ENCODE measurements around the gene KIF16B. TPM values are rescaled to one million over a fixed set of nuclear protein-coding genes. Genes with fewer than 3 reads are reported as not detected.

KIF16B gene
- total RNA-seq, 6 experiments from 2014 or later = 8.4 to 15.9 (median 11.7) TPM

DNA sequence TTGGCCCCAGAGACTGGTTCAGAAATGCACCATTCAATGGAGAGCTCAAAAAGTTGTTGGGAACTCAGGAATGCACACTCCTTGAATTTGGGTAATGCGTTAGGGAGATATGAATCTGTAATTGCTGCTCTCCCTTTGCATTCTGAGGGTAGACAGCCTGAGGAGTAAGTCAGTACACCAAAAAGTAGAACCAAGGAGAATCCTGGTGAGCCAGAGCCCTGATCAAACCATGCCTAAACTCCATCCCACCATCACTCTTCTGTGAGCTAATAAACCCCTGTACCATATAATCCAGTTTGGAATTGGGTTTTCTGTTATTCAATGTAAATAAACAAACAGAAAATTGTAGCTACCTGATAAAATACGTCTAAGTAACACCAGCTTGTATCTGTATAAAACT lies 90.2 kb downstream of the KIF16B start:
- ATAC-seq (no peak), DNase-seq (no peak)
- Histone ChIP-seq H3K9me3 (no peaks in the 10 kb centered on the region), H3K4me3 (no peak overlapping the region), H3K27me3 (no peaks in the 10 kb centered on the region), H3K4me1 (no peaks in the 10 kb centered on the region), H3K27ac (no peak overlapping the region), H3K36me3 (peaks cover 0 to 3% (median 0%) of the 10 kb centered on the region in 4 donors)
- TF ChIP-seq POLR2A (IDR thresholded peaks at IDR 0.05) = no peak
- TF ChIP-seq, protein P1, sequence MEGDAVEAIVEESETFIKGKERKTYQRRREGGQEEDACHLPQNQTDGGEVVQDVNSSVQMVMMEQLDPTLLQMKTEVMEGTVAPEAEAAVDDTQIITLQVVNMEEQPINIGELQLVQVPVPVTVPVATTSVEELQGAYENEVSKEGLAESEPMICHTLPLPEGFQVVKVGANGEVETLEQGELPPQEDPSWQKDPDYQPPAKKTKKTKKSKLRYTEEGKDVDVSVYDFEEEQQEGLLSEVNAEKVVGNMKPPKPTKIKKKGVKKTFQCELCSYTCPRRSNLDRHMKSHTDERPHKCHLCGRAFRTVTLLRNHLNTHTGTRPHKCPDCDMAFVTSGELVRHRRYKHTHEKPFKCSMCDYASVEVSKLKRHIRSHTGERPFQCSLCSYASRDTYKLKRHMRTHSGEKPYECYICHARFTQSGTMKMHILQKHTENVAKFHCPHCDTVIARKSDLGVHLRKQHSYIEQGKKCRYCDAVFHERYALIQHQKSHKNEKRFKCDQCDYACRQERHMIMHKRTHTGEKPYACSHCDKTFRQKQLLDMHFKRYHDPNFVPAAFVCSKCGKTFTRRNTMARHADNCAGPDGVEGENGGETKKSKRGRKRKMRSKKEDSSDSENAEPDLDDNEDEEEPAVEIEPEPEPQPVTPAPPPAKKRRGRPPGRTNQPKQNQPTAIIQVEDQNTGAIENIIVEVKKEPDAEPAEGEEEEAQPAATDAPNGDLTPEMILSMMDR (IDR thresholded peaks at IDR 0.05) = no peak
- WGBS (ENCODE audit: insufficient coverage, low coverage, low lambda C conversion rate, missing lambda C conversion rate) = 78% methylated on average over 2 of the region's 2 CpGs
- intact Hi-C loops (cut with DNase I) = no loop called here

DNA sequence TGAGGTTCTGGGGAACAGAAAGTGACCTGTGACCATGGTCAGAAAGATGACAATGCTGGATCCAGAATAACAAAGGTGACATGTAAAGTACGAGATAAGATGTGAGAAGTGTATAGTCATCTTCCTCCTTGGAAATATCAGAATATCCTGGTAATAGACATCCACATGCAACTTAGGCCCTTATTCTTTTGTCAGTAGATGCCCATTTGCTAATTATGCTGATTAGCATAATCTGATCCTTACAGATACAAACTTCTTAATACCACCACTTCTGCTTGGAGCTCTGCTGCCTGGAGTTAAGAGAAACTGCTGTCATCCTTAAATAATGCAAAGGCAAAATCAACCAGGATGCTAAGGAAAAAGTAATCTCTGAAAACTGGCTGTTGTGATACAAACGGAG lies 91.3 kb downstream of the KIF16B start:
- ATAC-seq (no peak), DNase-seq (no peak)
- intact Hi-C loops (cut with DNase I) = no loop called here
- Histone ChIP-seq H3K27me3 (no peaks in the 10 kb centered on the region), H3K36me3 (peaks cover 0 to 3% (median 0%) of the 10 kb centered on the region in 4 donors), H3K9me3 (no peaks in the 10 kb centered on the region), H3K27ac (no peak overlapping the region), H3K4me1 (no peaks in the 10 kb centered on the region), H3K4me3 (no peak overlapping the region)
- WGBS (ENCODE audit: insufficient coverage, low coverage, low lambda C conversion rate, missing lambda C conversion rate) = 83% methylated on average over 2 of the region's 2 CpGs
- TF ChIP-seq, protein P1 (IDR thresholded peaks at IDR 0.05) = no peak
- TF ChIP-seq POLR2A (IDR thresholded peaks at IDR 0.05) = no peak

DNA sequence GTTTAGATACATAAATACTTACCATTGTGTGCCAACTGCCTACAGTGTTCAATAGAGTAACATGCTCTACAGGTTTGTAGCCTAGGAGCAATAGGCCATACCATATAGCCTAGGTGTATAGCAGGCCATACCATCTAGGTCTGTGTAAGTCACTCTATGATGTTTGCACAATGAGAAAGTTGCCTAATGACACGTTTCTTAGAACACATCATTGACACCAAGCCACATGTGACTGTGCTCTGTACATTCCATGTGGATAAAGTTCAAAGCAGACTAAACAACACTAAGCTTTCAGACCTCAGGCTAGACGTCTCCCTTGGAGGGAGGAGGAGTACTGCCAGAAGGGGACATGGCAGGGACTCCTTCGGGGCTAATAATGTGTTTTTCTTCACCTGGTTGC lies 93.6 kb downstream of the KIF16B start:
- WGBS (ENCODE audit: insufficient coverage, low coverage, low lambda C conversion rate, missing lambda C conversion rate) = 57% methylated on average over 3 of the region's 3 CpGs
- no peak for TF ChIP-seq POLR2A (IDR thresholded peaks at IDR 0.05)
- TF ChIP-seq, protein P1 (IDR thresholded peaks at IDR 0.05) = no peak
- Histone ChIP-seq H3K4me1 (peaks cover 0 to 10% (median 4%) of the 10 kb centered on the region in 4 donors), H3K9me3 (no peaks in the 10 kb centered on the region), H3K4me3 (no peak overlapping the region), H3K36me3 (peaks cover 0 to 3% (median 0%) of the 10 kb centered on the region in 4 donors), H3K27ac (no peak overlapping the region), H3K27me3 (no peaks in the 10 kb centered on the region)
- DNase-seq = no peak
- intact Hi-C loops (cut with DNase I) = no loop called here
- ATAC-seq = no peak

DNA sequence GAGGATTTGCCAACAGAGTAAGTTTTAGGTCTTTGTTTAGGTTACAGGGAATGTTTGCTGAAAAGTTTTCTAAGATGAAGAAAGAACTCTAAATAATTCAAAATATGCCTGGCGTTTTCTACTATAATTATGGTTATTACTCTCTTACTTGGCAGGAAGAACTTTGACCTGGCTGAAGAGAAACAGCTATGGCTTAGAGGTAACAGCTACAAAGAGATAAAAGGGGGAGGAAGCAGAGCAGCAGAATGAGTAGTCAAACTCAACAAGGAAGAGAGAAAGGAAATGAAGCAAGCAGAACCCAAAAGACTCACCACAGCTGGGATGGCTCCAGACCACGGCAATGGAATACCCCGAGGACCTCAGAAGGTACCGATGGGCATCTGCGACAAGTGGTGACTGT lies 95.6 kb downstream of the KIF16B start:
- intact Hi-C loops (cut with DNase I) = no loop called here
- Histone ChIP-seq H3K36me3 (peaks cover 0 to 3% (median 0%) of the 10 kb centered on the region in 4 donors), H3K4me3 (no peak overlapping the region), H3K4me1 (peaks cover 0 to 10% (median 4%) of the 10 kb centered on the region in 4 donors), H3K27ac (no peak overlapping the region), H3K9me3 (no peaks in the 10 kb centered on the region), H3K27me3 (no peaks in the 10 kb centered on the region)
- no peak for DNase-seq
- WGBS (ENCODE audit: insufficient coverage, low coverage, low lambda C conversion rate, missing lambda C conversion rate) = 67% methylated on average over 5 of the region's 5 CpGs
- no peak for ATAC-seq
- no peak for TF ChIP-seq POLR2A (IDR thresholded peaks at IDR 0.05)

DNA sequence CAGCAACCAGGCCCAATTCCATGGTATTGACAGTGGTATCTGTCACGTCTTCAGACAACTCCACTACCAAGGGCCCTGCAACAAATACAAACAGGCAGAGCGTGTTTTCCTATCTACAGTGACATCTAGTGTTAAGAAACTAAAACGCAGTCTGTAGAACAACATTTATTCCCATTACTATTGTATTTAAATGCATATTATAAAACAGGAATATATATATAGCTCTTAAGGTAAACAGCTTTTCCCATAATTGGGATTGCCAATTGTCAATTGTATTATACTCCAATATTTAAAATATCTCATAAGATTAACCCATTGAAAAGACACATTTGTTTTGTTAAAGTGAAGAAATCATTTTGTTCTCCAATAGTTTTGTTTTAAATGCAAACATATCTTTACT lies 97.2 kb downstream of the KIF16B start:
- no peaks in the 10 kb centered on the region for H3K9me3 ChIP-seq
- intact Hi-C loops (cut with DNase I) = no loop called here
- DNase-seq (no peak), ATAC-seq (peak; percentile 86 to 92 (median 89))
- no peaks in the 10 kb centered on the region for H3K27me3 ChIP-seq
- WGBS (ENCODE audit: insufficient coverage, low coverage, low lambda C conversion rate, missing lambda C conversion rate) = 8% methylated on average over 3 of the region's 3 CpGs
- H3K27ac ChIP-seq = no peak overlapping the region
- H3K4me3 ChIP-seq = no peak overlapping the region
- peaks cover 0 to 10% (median 4%) of the 10 kb centered on the region in 4 donors for H3K4me1 ChIP-seq
- TF ChIP-seq, protein P1 (IDR thresholded peaks at IDR 0.05) = peak; percentile 65 to 76 (median 68)
- TF ChIP-seq POLR2A (IDR thresholded peaks at IDR 0.05) = no peak
- no peaks in the 10 kb centered on the region for H3K36me3 ChIP-seq
